K562 (cell line): ENCODE measurements around the gene BAMBI. TPM values are rescaled to one million over a fixed set of nuclear protein-coding genes. Genes with fewer than 3 reads are reported as not detected.

Source experiments
- ARHGAP35 ChIP-seq: fragments of 450-650 bp; IDR thresholded peaks from 2 replicates; pipeline ENCODE4 v1.6.1; 2018; ENCODE audit not compliant: partially characterized antibody
- E2F3 ChIP-seq: fragments of 250-450 bp; sonication (Bioruptor Pico); IDR thresholded peaks from 2 replicates; pipeline ENCODE4 v1.4.0; 2020; ENCODE audit warnings: mild to moderate bottlenecking
- EWSR1 ChIP-seq: fragments of 450-650 bp; IDR thresholded peaks from 2 replicates; pipeline ENCODE4 v1.6.1; 2018; ENCODE audit warnings: borderline replicate concordance, mild to moderate bottlenecking, low read depth, moderate library complexity; ENCODE audit not compliant: partially characterized antibody
- FOXA1 ChIP-seq: fragments of 450-650 bp; IDR thresholded peaks from 2 replicates; pipeline ENCODE4 v1.6.1; 2016; ENCODE audit warnings: mild to moderate bottlenecking, borderline replicate concordance
- KLF1 ChIP-seq: fragments of 450-650 bp; IDR thresholded peaks from 2 replicates; pipeline ENCODE4 v1.6.1; 2016; ENCODE audit warnings: missing genetic modification characterization, missing compliant biosample characterization
- KLF10 ChIP-seq: fragments of 250-450 bp; sonication (Bioruptor Pico); IDR thresholded peaks from 2 replicates; pipeline ENCODE4 v1.6.1; 2021; ENCODE audit warnings: matching md5 sums
- KLF13 ChIP-seq: fragments of 450-650 bp; IDR thresholded peaks from 2 replicates; pipeline ENCODE4 v1.6.1; 2016; ENCODE audit warnings: missing genetic modification characterization, low read depth, mild to moderate bottlenecking, missing compliant biosample characterization, moderate library complexity, borderline replicate concordance
- KLF16 ChIP-seq: IDR thresholded peaks from 2 replicates; pipeline ENCODE4 v1.6.1; 2016; ENCODE audit warnings: antibody characterized with exemption
- MTA3 ChIP-seq: fragments of 450-650 bp; formaldehyde crosslinking; IDR thresholded peaks from 2 replicates; pipeline ENCODE4 v1.6.1; 2017; ENCODE audit warnings: mild to moderate bottlenecking, borderline replicate concordance
- NELFE ChIP-seq: IDR thresholded peaks from 2 replicates; pipeline ENCODE4 v1.6.1; 2011; ENCODE audit warnings: mild to moderate bottlenecking; ENCODE audit not compliant: insufficient read depth, insufficient read length
- SETDB1 ChIP-seq: IDR thresholded peaks from one replicate; pipeline ENCODE4 v1.6.1; 2012; ENCODE audit warnings: low read length, control low read depth, inconsistent platforms
- SIN3B ChIP-seq: fragments of 450-650 bp; IDR thresholded peaks from 2 replicates; pipeline ENCODE4 v1.6.1; 2017; ENCODE audit warnings: low read depth, mild to moderate bottlenecking, moderate library complexity
- SMARCE1 ChIP-seq: fragments of 450-650 bp; IDR thresholded peaks from 2 replicates; pipeline ENCODE4 v1.7.1; 2016; ENCODE audit warnings: mild to moderate bottlenecking
- U2AF1 ChIP-seq: fragments of 200-400 bp; formaldehyde crosslinking; optimal IDR thresholded peaks from 2 replicates; pipeline ENCODE3; 2017; ENCODE audit warnings: mild to moderate bottlenecking, low read depth, low read length, moderate library complexity
- ZBTB1 ChIP-seq: sonication (generic); formaldehyde crosslinking; IDR thresholded peaks from 2 replicates; pipeline ENCODE4 v1.8.1; 2023; ENCODE audit warnings: missing genetic modification reagents, low read depth, mild to moderate bottlenecking, borderline replicate concordance
- ZKSCAN1 ChIP-seq: fragments of 150-350 bp; IDR thresholded peaks from 2 replicates; pipeline ENCODE4 v1.6.1; 2016; ENCODE audit warnings: low read depth, low read length
- ZNF143 ChIP-seq: sonication (generic); formaldehyde crosslinking; IDR thresholded peaks from 2 replicates; pipeline ENCODE4 v1.9.0; 2022; ENCODE audit warnings: mild to moderate bottlenecking, missing genetic modification reagents
- ZNF699 ChIP-seq: fragments of 250-450 bp; sonication (Bioruptor Pico); IDR thresholded peaks from 2 replicates; pipeline ENCODE4 v1.8.0; 2021; ENCODE audit warnings: mild to moderate bottlenecking, moderate library complexity; ENCODE audit not compliant: insufficient replicate concordance
- polyA plus RNA-seq, 8 experiments: library from polyadenylated mRNA; depleted of rRNA in 4 of 8; stranded (reverse) in 5 of 8; unstranded in 3 of 8; fragments of >200 nt; fragmentation: Nextera tagmentation in 2 of 8; fragmentation: Illumina TruSeq in 1 of 8; extraction: Ambion mirVana in 2 of 8; extraction: Trizol in 1 of 8; gene quantifications; 2 replicates each; pipeline versions ENCODE4 v1.2.1 to v1.2.3, GENCODE V29; 2011 to 2014; ENCODE audit warnings: inconsistent platforms in 1 of 8, missing spikeins in 1 of 8
- total RNA-seq, 7 experiments: library from RNA; depleted of rRNA in 6 of 7; stranded (reverse); fragments of >200 nt in 6 of 7; fragmentation: Illumina TruSeq in 2 of 7; extraction: Trizol in 2 of 7; gene quantifications; 2 replicates each; pipeline versions ENCODE4 v1.2.1 to v1.2.3, GENCODE V29; 2011 to 2021; ENCODE audit warnings: low replicate concordance in 1 of 7
- TF ChIP-seq, protein P1 (sequence below): fragments of 250-450 bp; sonication (Bioruptor Pico); IDR thresholded peaks from 2 replicates; pipeline ENCODE4 v1.8.0; 2022; ENCODE audit warnings: inconsistent platforms
- TF ChIP-seq, protein P2 (sequence below): fragments of 450-650 bp; IDR thresholded peaks from one replicate; pipeline ENCODE4 v1.6.1; 2018; ENCODE audit warnings: mild to moderate bottlenecking, moderate library complexity; ENCODE audit not compliant: partially characterized antibody
- TF ChIP-seq, protein P3 (sequence below): sonication (generic); formaldehyde crosslinking; IDR thresholded peaks from 2 replicates; pipeline ENCODE4 v1.8.1; 2023; ENCODE audit warnings: mild to moderate bottlenecking, missing genetic modification reagents
- TF ChIP-seq, protein P4 (sequence below): fragments of 450-650 bp; formaldehyde crosslinking; IDR thresholded peaks from 2 replicates; pipeline ENCODE4 v1.4.0; 2020; ENCODE audit warnings: mild to moderate bottlenecking, moderate library complexity

Gene BAMBI
- total and polyA plus RNA-seq, 9 of the 15 experiments (the other 6 are each of a cell fraction or from before 2014, with no cell fraction given): 2.0 to 21.8 (median 13.5) TPM

DNA sequence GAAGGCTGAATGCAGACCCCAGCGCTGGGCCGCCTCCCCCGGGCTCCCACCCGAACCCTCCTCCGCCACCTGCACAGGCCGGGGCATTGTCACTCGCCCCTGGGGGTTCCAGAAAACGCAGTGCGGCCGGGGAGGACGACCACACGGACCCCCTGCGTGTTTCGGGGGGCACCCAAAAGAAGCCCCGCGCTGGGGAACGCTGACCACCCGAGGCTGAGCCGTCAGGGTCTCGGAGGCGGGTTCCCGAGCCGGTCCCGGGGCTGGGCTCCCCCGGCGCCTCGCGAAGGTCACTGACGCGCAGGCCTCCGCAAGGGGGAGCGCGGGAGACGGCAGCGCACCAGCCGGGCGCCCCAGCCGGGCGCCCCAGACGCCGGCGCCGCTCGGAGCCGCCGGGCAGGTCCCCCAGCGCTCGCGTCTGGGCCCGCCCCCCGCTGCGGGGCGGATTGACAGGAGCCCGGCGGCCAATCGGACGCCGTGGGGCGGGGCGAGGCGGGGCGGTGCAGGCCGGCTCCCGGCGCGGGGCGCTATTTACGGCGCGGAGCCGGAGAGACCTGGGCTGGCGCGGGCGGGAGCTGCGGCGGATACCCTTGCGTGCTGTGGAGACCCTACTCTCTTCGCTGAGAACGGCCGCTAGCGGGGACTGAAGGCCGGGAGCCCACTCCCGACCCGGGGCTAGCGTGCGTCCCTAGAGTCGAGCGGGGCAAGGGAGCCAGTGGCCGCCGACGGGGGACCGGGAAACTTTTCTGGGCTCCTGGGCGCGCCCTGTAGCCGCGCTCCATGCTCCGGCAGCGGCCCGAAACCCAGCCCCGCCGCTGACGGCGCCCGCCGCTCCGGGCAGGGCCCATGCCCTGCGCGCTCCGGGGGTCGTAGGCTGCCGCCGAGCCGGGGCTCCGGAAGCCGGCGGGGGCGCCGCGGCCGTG, at the start of gene BAMBI (continued):
- TF ChIP-seq FOXA1 (no peak), SIN3B (no peak), ARHGAP35 (no peak), E2F3 (CRISPR knock-in tag) (peak; percentile 69; the same call in 1 of the 2 replicates), ZNF699 (CRISPR knock-in tag) (no peak), NELFE (no peak), ZNF143 (CRISPR knock-in tag) (no peak), ZBTB1 (CRISPR knock-in tag) (no peak), KLF1 (tag) (no peak; the same call in 1 of the 2 replicates), ZKSCAN1 (0 out of 2 replicates have a peak, but pooled peaks have one; percentile 26), SMARCE1 (no peak), EWSR1 (no peak), KLF13 (no peak), KLF10 (CRISPR knock-in tag) (no peak), MTA3 (peak; percentile 82), KLF16 (no peak), U2AF1 (peak; percentile 17), SETDB1 (no peak)
- TF ChIP-seq, protein P1, sequence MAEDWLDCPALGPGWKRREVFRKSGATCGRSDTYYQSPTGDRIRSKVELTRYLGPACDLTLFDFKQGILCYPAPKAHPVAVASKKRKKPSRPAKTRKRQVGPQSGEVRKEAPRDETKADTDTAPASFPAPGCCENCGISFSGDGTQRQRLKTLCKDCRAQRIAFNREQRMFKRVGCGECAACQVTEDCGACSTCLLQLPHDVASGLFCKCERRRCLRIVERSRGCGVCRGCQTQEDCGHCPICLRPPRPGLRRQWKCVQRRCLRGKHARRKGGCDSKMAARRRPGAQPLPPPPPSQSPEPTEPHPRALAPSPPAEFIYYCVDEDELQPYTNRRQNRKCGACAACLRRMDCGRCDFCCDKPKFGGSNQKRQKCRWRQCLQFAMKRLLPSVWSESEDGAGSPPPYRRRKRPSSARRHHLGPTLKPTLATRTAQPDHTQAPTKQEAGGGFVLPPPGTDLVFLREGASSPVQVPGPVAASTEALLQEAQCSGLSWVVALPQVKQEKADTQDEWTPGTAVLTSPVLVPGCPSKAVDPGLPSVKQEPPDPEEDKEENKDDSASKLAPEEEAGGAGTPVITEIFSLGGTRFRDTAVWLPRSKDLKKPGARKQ (CRISPR knock-in tag): no peak
- TF ChIP-seq, protein P2, sequence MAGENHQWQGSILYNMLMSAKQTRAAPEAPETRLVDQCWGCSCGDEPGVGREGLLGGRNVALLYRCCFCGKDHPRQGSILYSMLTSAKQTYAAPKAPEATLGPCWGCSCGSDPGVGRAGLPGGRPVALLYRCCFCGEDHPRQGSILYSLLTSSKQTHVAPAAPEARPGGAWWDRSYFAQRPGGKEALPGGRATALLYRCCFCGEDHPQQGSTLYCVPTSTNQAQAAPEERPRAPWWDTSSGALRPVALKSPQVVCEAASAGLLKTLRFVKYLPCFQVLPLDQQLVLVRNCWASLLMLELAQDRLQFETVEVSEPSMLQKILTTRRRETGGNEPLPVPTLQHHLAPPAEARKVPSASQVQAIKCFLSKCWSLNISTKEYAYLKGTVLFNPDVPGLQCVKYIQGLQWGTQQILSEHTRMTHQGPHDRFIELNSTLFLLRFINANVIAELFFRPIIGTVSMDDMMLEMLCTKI: no peak
- TF ChIP-seq, protein P3, sequence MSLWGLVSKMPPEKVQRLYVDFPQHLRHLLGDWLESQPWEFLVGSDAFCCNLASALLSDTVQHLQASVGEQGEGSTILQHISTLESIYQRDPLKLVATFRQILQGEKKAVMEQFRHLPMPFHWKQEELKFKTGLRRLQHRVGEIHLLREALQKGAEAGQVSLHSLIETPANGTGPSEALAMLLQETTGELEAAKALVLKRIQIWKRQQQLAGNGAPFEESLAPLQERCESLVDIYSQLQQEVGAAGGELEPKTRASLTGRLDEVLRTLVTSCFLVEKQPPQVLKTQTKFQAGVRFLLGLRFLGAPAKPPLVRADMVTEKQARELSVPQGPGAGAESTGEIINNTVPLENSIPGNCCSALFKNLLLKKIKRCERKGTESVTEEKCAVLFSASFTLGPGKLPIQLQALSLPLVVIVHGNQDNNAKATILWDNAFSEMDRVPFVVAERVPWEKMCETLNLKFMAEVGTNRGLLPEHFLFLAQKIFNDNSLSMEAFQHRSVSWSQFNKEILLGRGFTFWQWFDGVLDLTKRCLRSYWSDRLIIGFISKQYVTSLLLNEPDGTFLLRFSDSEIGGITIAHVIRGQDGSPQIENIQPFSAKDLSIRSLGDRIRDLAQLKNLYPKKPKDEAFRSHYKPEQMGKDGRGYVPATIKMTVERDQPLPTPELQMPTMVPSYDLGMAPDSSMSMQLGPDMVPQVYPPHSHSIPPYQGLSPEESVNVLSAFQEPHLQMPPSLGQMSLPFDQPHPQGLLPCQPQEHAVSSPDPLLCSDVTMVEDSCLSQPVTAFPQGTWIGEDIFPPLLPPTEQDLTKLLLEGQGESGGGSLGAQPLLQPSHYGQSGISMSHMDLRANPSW: no peak
- TF ChIP-seq, protein P4, sequence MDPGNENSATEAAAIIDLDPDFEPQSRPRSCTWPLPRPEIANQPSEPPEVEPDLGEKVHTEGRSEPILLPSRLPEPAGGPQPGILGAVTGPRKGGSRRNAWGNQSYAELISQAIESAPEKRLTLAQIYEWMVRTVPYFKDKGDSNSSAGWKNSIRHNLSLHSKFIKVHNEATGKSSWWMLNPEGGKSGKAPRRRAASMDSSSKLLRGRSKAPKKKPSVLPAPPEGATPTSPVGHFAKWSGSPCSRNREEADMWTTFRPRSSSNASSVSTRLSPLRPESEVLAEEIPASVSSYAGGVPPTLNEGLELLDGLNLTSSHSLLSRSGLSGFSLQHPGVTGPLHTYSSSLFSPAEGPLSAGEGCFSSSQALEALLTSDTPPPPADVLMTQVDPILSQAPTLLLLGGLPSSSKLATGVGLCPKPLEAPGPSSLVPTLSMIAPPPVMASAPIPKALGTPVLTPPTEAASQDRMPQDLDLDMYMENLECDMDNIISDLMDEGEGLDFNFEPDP (CRISPR knock-in tag): no peak
